GM12878 (cell line): Measurements from ENCODE around the gene CHKA. TPM values are rescaled to one million over a fixed set of nuclear protein-coding genes. Genes with fewer than 3 reads are reported as not detected.

Experiments used
- ATAC-seq: fragments of 200-7000 bp; cut with Tn5 transposase; 3 replicates; pipeline ENCODE4 v1.9.1; 2020; ENCODE audit warnings: mild to moderate bottlenecking, moderate library complexity
- BruUV-seq: library from RNA; stranded (reverse); fragments of 400-500 nt; replicated peaks from 2 replicates; lab custom pipeline; 2021; lab: Mats Ljungman, UMichigan
- CTCF ChIA-PET: fragments of 300-600 bp; sonication (Branson Sonifier 250); formaldehyde crosslinking; extraction: SDS; loops from one replicate; lab custom pipeline; 2021; ENCODE audit warnings: inconsistent platforms; lab: Yijun Ruan, JAX
- POLR2A ChIA-PET: fragments of 350-600 bp; formaldehyde crosslinking; extraction: SDS; loops from one replicate; lab custom pipeline; 2021; ENCODE audit warnings: inconsistent platforms; lab: Charles Lee
- RAD21 ChIA-PET: fragments of 300-600 bp; sonication (Branson Sonifier 250); formaldehyde crosslinking; loops from one replicate; lab custom pipeline; 2023; ENCODE audit warnings: antibody characterized with exemption; ENCODE audit not compliant: unreplicated experiment; lab: Charles Lee
- SMC1A ChIA-PET: fragments of 300-600 bp; sonication (Branson Sonifier 250); formaldehyde crosslinking; loops from one replicate; lab custom pipeline; 2023; ENCODE audit not compliant: unreplicated experiment, uncharacterized antibody; lab: Charles Lee
- DNase-seq: peaks from one replicate; pipeline ENCODE4 v3.0.0-alpha.2; 2011; ENCODE audit warnings: low read depth, low spot score
- FAIRE-seq: peaks from 3 replicates; lab custom pipeline; 2011; peaks lifted over from hg19 to GRCh38; lab: Jason Lieb, UNC
- H2AFZ ChIP-seq: 2 replicates; pipeline ENCODE4 v1.6.0; 2011; ENCODE audit warnings: low read depth, low read length, control low read depth; ENCODE audit not compliant: control insufficient read depth
- H3K27ac ChIP-seq: 2 replicates; pipeline ENCODE4 v1.5.1; 2011; ENCODE audit warnings: control low read depth; ENCODE audit not compliant: control insufficient read depth, insufficient read depth
- H3K27me3 ChIP-seq, 2 experiments: replicated peaks in 1 of 2; 2 replicates each; pipeline versions ENCODE4 v1.6.0 to v1.6.1; 2011; ENCODE audit warnings: low read length in 1 of 2; ENCODE audit not compliant: control insufficient read depth in 2 of 2, insufficient read depth in 2 of 2
- H3K36me3 ChIP-seq, 2 experiments: 2 replicates each; pipeline ENCODE4 v1.5.1; 2011; ENCODE audit warnings: low read length in 1 of 2; ENCODE audit not compliant: control insufficient read depth in 2 of 2, insufficient read depth in 2 of 2
- H3K4me1 ChIP-seq: 2 replicates; pipeline ENCODE4 v1.6.1; 2011; ENCODE audit warnings: mild to moderate bottlenecking, low read length, moderate library complexity, mixed read lengths; ENCODE audit not compliant: control insufficient read depth, insufficient read depth
- H3K4me2 ChIP-seq: 2 replicates; pipeline ENCODE4 v1.6.0; 2011; ENCODE audit warnings: control low read depth; ENCODE audit not compliant: control insufficient read depth, insufficient read depth
- H3K4me3 ChIP-seq: fragments of 200-600 bp; sonication (generic); 2 replicates; pipeline ENCODE4 v1.5.1; 2016
- H3K79me2 ChIP-seq: 2 replicates; pipeline ENCODE4 v1.6.0; 2011; ENCODE audit warnings: low read length; ENCODE audit not compliant: control insufficient read depth, insufficient read depth
- H3K9ac ChIP-seq: 2 replicates; pipeline ENCODE4 v1.8.0; 2011; ENCODE audit warnings: low read length, control low read depth, mixed read lengths; ENCODE audit not compliant: control insufficient read depth, insufficient read depth
- H3K9me3 ChIP-seq: replicated peaks from 3 replicates; pipeline ENCODE4 v1.5.1; 2011; ENCODE audit warnings: mild to moderate bottlenecking, low read length; ENCODE audit not compliant: control insufficient read depth, insufficient read depth
- H4K20me1 ChIP-seq: 2 replicates; pipeline ENCODE4 v1.6.0; 2011; ENCODE audit not compliant: control insufficient read depth, insufficient read depth
- BRCA1 ChIP-seq: IDR thresholded peaks from 2 replicates; pipeline ENCODE4 v1.6.1; 2011; ENCODE audit warnings: low read depth, low read length, improper control_type of control experiment
- CBX5 ChIP-seq: sonication (generic); IDR thresholded peaks from 2 replicates; pipeline ENCODE4 v1.6.1; 2016; ENCODE audit warnings: low read depth, moderate library complexity, mild to moderate bottlenecking, inconsistent platforms
- CHD4 ChIP-seq: fragments of 200-600 bp; sonication (generic); IDR thresholded peaks from 2 replicates; pipeline ENCODE4 v1.6.1; 2016; ENCODE audit warnings: mild to moderate bottlenecking
- HDGF ChIP-seq: fragments of 450-650 bp; IDR thresholded peaks from 2 replicates; pipeline ENCODE4 v1.6.1; 2016; ENCODE audit warnings: antibody characterized with exemption
- IKZF2 ChIP-seq, 2 experiments: fragments of 450-650 bp; IDR thresholded peaks; 2 replicates each; pipeline ENCODE4 v1.6.1; 2017; ENCODE audit warnings: mild to moderate bottlenecking in 2 of 2, moderate library complexity in 2 of 2
- MTA2 ChIP-seq: fragments of 450-650 bp; IDR thresholded peaks from 2 replicates; pipeline ENCODE4 v1.6.1; 2016; ENCODE audit warnings: low read depth, mild to moderate bottlenecking, moderate library complexity
- NFIC ChIP-seq: IDR thresholded peaks from 2 replicates; pipeline ENCODE4 v1.6.1; 2012; ENCODE audit warnings: low read depth, mild to moderate bottlenecking, inconsistent platforms, low read length, moderate library complexity
- PAX8 ChIP-seq: fragments of 450-650 bp; IDR thresholded peaks from 2 replicates; pipeline ENCODE4 v1.6.1; 2017; ENCODE audit warnings: mild to moderate bottlenecking, moderate library complexity
- PML ChIP-seq: IDR thresholded peaks from 2 replicates; pipeline ENCODE4 v1.6.1; 2012; ENCODE audit warnings: low read length, inconsistent platforms
- SPI1 ChIP-seq: IDR thresholded peaks from 2 replicates; pipeline ENCODE4 v1.6.1; 2011; ENCODE audit warnings: low read depth, mild to moderate bottlenecking, low read length, moderate library complexity, borderline replicate concordance; ENCODE audit not compliant: insufficient read depth
- SREBF2 ChIP-seq: IDR thresholded peaks from 2 replicates; pipeline ENCODE4 v1.6.1; 2012; ENCODE audit warnings: mild to moderate bottlenecking, low read length
- ZNF217 ChIP-seq: fragments of 450-650 bp; IDR thresholded peaks from 2 replicates; pipeline ENCODE4 v1.6.1; 2017; ENCODE audit warnings: antibody characterized with exemption, mild to moderate bottlenecking
- ZNF384 ChIP-seq: IDR thresholded peaks from 2 replicates; pipeline ENCODE4 v1.6.1; 2012; ENCODE audit warnings: low read depth, mild to moderate bottlenecking, low read length, improper control_type of control experiment, borderline replicate concordance
- ZNF622 ChIP-seq: fragments of 450-650 bp; IDR thresholded peaks from 2 replicates; pipeline ENCODE4 v1.6.1; 2017; ENCODE audit warnings: mild to moderate bottlenecking, inconsistent platforms
- WGBS: methylation state at CpG from one replicate; pipeline ENCODE4 v1.1.6; 2016; ENCODE audit warnings: low lambda C conversion rate; ENCODE audit not compliant: insufficient replicate concordance, insufficient coverage; ENCODE audit errors: missing lambda C conversion rate; 5-methylcytosine and 5-hydroxymethylcytosine counted together
- in situ Hi-C: fragments of 300-500 bp; cut with MboI; formaldehyde crosslinking; loops from 9 replicates; pipeline ENCODE4 v1.14.3; 2018; ENCODE audit warnings: mixed read lengths
- intact Hi-C: fragments of 100-400 bp; cut with micrococcal nuclease; formaldehyde crosslinking; loops from one replicate; pipeline ENCODE4 v1.14.2; 2022; ENCODE audit not compliant: unreplicated experiment
- polyA plus RNA-seq, 11 experiments: library from polyadenylated mRNA; depleted of rRNA in 4 of 11; unstranded in 6 of 11; stranded (reverse) in 5 of 11; fragments of >200 nt; fragmentation: Nextera tagmentation in 4 of 11; fragmentation: Illumina TruSeq in 1 of 11; extraction: Ambion mirVana in 4 of 11; extraction: Trizol in 1 of 11; gene quantifications; 1 replicate in 1 of 11; 2 replicates in 10 of 11; pipeline versions ENCODE4 v1.2.1 to v1.2.3, GENCODE V29; 2011 to 2016; ENCODE audit warnings: inconsistent platforms in 2 of 11, missing spikeins in 2 of 11, low read depth in 1 of 11
- total RNA-seq, 4 experiments: library from RNA; depleted of rRNA in 3 of 4; stranded (reverse); fragments of >200 nt in 3 of 4; fragmentation: Illumina TruSeq in 1 of 4; extraction: Trizol in 1 of 4; gene quantifications; 2 replicates each; pipeline versions ENCODE4 v1.2.1 to v1.2.3, GENCODE V29; 2013 to 2021
- TF ChIP-seq, protein P1 (sequence below): fragments of 450-650 bp; IDR thresholded peaks from 2 replicates; pipeline ENCODE4 v1.6.1; 2017; ENCODE audit warnings: mild to moderate bottlenecking, moderate library complexity
- TF ChIP-seq, protein P2 (sequence below): fragments of 150-350 bp; IDR thresholded peaks from 2 replicates; pipeline ENCODE4 v1.6.1; 2014; ENCODE audit warnings: mild to moderate bottlenecking, low read depth, low read length
- TF ChIP-seq, protein P3 (sequence below): IDR thresholded peaks from 2 replicates; pipeline ENCODE4 v1.6.1; 2011; ENCODE audit warnings: borderline replicate concordance, low read depth, mild to moderate bottlenecking, moderate library complexity, low read length; ENCODE audit not compliant: insufficient read depth, poor library complexity, severe bottlenecking

CHKA gene
- total and polyA plus RNA-seq, 10 of the 15 experiments (the other 5 are each of a cell fraction or from before 2014, with no cell fraction given): 5.2 to 29.2 (median 21.2) TPM

DNA sequence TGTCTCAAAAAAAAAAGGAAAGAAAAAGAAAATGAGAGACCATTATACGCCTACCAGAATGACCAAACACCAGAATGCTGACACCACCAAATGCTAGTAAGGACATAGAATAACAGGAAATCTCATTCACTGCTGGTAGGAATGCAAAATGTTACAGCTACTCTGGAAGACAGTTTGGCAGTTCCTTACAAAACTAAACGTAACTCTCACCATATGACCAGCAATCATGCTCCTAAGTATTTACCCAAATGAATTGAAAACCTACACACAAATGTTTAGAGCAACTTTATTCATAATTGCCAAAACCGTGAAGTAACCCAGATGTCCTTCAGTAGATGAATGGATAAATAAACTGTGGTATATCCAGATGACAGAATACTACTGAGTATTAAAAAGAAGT lies 7.2 kb downstream of the CHKA start:
- Histone ChIP-seq H3K79me2 (peaks cover 72% of the 10 kb centered on the region), H3K4me1 (peaks cover 8% of the 10 kb centered on the region; the same call in 1 of the 2 replicates)
- TF ChIP-seq CHD4 (no peak), ZNF622 (no peak), HDGF (no peak), NFIC (no peak), CBX5 (no peak), SREBF2 (no peak), MTA2 (no peak), ZNF217 (no peak), IKZF2 (IDR thresholded peaks at IDR 0.05) (no peak), ZNF384 (no peak), PAX8 (no peak), BRCA1 (no peak), SPI1 (no peak), PML (no peak)
- TF ChIP-seq, protein P1, sequence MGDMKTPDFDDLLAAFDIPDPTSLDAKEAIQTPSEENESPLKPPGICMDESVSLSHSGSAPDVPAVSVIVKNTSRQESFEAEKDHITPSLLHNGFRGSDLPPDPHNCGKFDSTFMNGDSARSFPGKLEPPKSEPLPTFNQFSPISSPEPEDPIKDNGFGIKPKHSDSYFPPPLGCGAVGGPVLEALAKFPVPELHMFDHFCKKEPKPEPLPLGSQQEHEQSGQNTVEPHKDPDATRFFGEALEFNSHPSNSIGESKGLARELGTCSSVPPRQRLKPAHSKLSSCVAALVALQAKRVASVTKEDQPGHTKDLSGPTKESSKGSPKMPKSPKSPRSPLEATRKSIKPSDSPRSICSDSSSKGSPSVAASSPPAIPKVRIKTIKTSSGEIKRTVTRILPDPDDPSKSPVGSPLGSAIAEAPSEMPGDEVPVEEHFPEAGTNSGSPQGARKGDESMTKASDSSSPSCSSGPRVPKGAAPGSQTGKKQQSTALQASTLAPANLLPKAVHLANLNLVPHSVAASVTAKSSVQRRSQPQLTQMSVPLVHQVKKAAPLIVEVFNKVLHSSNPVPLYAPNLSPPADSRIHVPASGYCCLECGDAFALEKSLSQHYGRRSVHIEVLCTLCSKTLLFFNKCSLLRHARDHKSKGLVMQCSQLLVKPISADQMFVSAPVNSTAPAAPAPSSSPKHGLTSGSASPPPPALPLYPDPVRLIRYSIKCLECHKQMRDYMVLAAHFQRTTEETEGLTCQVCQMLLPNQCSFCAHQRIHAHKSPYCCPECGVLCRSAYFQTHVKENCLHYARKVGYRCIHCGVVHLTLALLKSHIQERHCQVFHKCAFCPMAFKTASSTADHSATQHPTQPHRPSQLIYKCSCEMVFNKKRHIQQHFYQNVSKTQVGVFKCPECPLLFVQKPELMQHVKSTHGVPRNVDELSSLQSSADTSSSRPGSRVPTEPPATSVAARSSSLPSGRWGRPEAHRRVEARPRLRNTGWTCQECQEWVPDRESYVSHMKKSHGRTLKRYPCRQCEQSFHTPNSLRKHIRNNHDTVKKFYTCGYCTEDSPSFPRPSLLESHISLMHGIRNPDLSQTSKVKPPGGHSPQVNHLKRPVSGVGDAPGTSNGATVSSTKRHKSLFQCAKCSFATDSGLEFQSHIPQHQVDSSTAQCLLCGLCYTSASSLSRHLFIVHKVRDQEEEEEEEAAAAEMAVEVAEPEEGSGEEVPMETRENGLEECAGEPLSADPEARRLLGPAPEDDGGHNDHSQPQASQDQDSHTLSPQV: no peak
- TF ChIP-seq, protein P2, sequence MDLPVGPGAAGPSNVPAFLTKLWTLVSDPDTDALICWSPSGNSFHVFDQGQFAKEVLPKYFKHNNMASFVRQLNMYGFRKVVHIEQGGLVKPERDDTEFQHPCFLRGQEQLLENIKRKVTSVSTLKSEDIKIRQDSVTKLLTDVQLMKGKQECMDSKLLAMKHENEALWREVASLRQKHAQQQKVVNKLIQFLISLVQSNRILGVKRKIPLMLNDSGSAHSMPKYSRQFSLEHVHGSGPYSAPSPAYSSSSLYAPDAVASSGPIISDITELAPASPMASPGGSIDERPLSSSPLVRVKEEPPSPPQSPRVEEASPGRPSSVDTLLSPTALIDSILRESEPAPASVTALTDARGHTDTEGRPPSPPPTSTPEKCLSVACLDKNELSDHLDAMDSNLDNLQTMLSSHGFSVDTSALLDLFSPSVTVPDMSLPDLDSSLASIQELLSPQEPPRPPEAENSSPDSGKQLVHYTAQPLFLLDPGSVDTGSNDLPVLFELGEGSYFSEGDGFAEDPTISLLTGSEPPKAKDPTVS: no peak
- TF ChIP-seq, protein P3, sequence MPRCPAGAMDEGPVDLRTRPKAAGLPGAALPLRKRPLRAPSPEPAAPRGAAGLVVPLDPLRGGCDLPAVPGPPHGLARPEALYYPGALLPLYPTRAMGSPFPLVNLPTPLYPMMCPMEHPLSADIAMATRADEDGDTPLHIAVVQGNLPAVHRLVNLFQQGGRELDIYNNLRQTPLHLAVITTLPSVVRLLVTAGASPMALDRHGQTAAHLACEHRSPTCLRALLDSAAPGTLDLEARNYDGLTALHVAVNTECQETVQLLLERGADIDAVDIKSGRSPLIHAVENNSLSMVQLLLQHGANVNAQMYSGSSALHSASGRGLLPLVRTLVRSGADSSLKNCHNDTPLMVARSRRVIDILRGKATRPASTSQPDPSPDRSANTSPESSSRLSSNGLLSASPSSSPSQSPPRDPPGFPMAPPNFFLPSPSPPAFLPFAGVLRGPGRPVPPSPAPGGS: no peak

More for the DNA sequence above, 7.2 kb downstream of the CHKA start:
- WGBS: 87% methylated on average over 3 of the region's 3 CpGs
- H3K27me3 ChIP-seq: no peaks in the 10 kb centered on the region
- CTCF ChIA-PET: no interaction called here
- H3K9ac ChIP-seq: no peak overlapping the region
- H4K20me1 ChIP-seq: no peaks in the 10 kb centered on the region
- H2AFZ ChIP-seq: no peak overlapping the region
- H3K9me3 ChIP-seq: no peaks in the 10 kb centered on the region
- POLR2A ChIA-PET: no interaction called here
- no peak overlapping the region for H3K4me2 ChIP-seq
- FAIRE-seq (no peak), ATAC-seq (no peak), DNase-seq (no peak)
- SMC1A ChIA-PET: no interaction called here
- RAD21 ChIA-PET: no interaction called here
- no peak overlapping the region for H3K4me3 ChIP-seq
- in situ Hi-C loops: no loop called here
- H3K27ac ChIP-seq: no peak overlapping the region
- intact Hi-C loops: no loop called here
- peaks cover 0 to 7% of the 10 kb centered on the region in 2 experiments; a peak in 2 of 4 replicates for H3K36me3 ChIP-seq
- no TSS peak for BruUV-seq
